Ectodermal cell (in vitro differentiated cells): Measurements from ENCODE around the gene XPNPEP2.

ENCODE experiments used
- H3K27ac ChIP-seq: 2 replicates; pipeline ENCODE4 v1.7.0; 2013; ENCODE audit warnings: mild to moderate bottlenecking, low read depth, low read length; ENCODE audit not compliant: insufficient read depth, poor library complexity, severe bottlenecking
- H3K27me3 ChIP-seq: 2 replicates; pipeline ENCODE4 v1.7.0; 2013; ENCODE audit warnings: mild to moderate bottlenecking, low read length; ENCODE audit not compliant: insufficient read depth, control insufficient read depth, poor library complexity, severe bottlenecking
- H3K36me3 ChIP-seq: one replicate; pipeline ENCODE4 v1.7.0; 2013; ENCODE audit warnings: low read length; ENCODE audit not compliant: control insufficient read depth, insufficient read depth
- H3K4me1 ChIP-seq: one replicate; pipeline ENCODE4 v1.7.0; 2013; ENCODE audit warnings: low read length; ENCODE audit not compliant: control insufficient read depth, insufficient read depth
- H3K4me3 ChIP-seq: 2 replicates; pipeline ENCODE4 v1.7.0; 2013; ENCODE audit warnings: low read depth, low read length, control low read depth; ENCODE audit not compliant: insufficient read depth
- H3K9me3 ChIP-seq: 2 replicates; pipeline ENCODE4 v1.7.0; 2013; ENCODE audit warnings: mild to moderate bottlenecking, low read length, moderate library complexity; ENCODE audit not compliant: control insufficient read depth
- whole genome bisulfite sequencing, 2 experiments: methylation state at CpG; one replicate each; pipeline ENCODE4 v1.1.7; 2013; ENCODE audit warnings: missing lambda C conversion rate in 2 of 2; 5-methylcytosine and 5-hydroxymethylcytosine counted together

The XPNPEP2 gene

GRCh38 chrX:129786210-129786651 is 47.5 kb downstream of the XPNPEP2 start:
- Histone ChIP-seq H3K4me1 (no peaks in the 10 kb centered on the region), H3K4me3 (no peak overlapping the region), H3K27ac (no peak overlapping the region), H3K27me3 (no peaks in the 10 kb centered on the region), H3K9me3 (no peaks in the 10 kb centered on the region), H3K36me3 (no peaks in the 10 kb centered on the region)
- 88 to 97% methylated on average over 3 of the region's 3 CpGs for WGBS, 2 experiments

- 95 to 96% methylated on average over 6 to 9 of the region's 11 CpGs for WGBS, 2 experiments
- no peaks in the 10 kb centered on the region for H3K9me3 ChIP-seq
- no peaks in the 10 kb centered on the region for H3K27me3 ChIP-seq
- no peaks in the 10 kb centered on the region for H3K36me3 ChIP-seq
- no peak overlapping the region for H3K4me3 ChIP-seq
- H3K27ac ChIP-seq: no peak overlapping the region
- no peaks in the 10 kb centered on the region for H3K4me1 ChIP-seq
These were observed 48.7 kb downstream of the XPNPEP2 start for GRCh38 chrX:129787336-129788055.

DNA sequence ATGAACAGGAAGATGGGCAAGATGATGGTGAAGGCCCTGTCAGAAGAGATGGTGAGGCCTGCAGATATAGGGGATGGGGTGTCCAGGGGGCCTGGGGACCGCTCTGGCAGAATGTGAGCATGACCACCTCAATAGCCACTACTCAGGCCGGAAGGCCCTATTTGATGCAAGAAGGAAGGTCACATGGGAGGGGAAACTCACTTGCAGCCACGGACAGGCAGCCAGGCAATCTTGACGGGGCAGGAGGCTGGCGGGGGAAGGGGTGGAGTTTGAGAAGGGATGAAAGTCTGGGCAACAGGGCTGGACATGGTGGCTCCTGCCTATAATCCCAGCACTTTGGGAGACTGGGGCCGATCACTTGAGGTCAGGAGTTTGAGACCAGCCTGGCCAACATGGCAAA is 49.7 kb downstream of the XPNPEP2 start:
- Histone ChIP-seq H3K9me3 (no peaks in the 10 kb centered on the region), H3K27ac (no peak overlapping the region), H3K4me1 (no peaks in the 10 kb centered on the region), H3K4me3 (no peak overlapping the region), H3K27me3 (no peaks in the 10 kb centered on the region), H3K36me3 (no peaks in the 10 kb centered on the region)
- 80 to 84% methylated on average over 6 of the region's 6 CpGs for WGBS, 2 experiments

- no peak overlapping the region for H3K4me3 ChIP-seq
- H3K4me1 ChIP-seq: no peaks in the 10 kb centered on the region
- no peaks in the 10 kb centered on the region for H3K9me3 ChIP-seq
- 93 to 94% methylated on average over 3 of the region's 3 CpGs for WGBS, 2 experiments
- H3K36me3 ChIP-seq: no peaks in the 10 kb centered on the region
- no peak overlapping the region for H3K27ac ChIP-seq
- H3K27me3 ChIP-seq: no peaks in the 10 kb centered on the region
These were observed 51.4 kb downstream of the XPNPEP2 start for GRCh38 chrX:129790146-129790545.

- Histone ChIP-seq H3K27ac (no peak overlapping the region), H3K36me3 (no peaks in the 10 kb centered on the region), H3K9me3 (no peaks in the 10 kb centered on the region), H3K4me3 (no peak overlapping the region), H3K4me1 (no peaks in the 10 kb centered on the region), H3K27me3 (no peaks in the 10 kb centered on the region)
- WGBS, 2 experiments: 94% methylated on average over 9 of the region's 9 CpGs
These were observed 52.0 kb downstream of the XPNPEP2 start for GRCh38 chrX:129790808-129791207.

- Histone ChIP-seq H3K27ac (no peak overlapping the region), H3K4me1 (no peaks in the 10 kb centered on the region), H3K36me3 (no peaks in the 10 kb centered on the region), H3K4me3 (no peak overlapping the region), H3K9me3 (no peaks in the 10 kb centered on the region), H3K27me3 (no peaks in the 10 kb centered on the region)
- WGBS, 2 experiments: 94 to 96% methylated on average over 8 of the region's 8 CpGs
These were observed 52.6 kb downstream of the XPNPEP2 start for GRCh38 chrX:129791336-129791735.

DNA sequence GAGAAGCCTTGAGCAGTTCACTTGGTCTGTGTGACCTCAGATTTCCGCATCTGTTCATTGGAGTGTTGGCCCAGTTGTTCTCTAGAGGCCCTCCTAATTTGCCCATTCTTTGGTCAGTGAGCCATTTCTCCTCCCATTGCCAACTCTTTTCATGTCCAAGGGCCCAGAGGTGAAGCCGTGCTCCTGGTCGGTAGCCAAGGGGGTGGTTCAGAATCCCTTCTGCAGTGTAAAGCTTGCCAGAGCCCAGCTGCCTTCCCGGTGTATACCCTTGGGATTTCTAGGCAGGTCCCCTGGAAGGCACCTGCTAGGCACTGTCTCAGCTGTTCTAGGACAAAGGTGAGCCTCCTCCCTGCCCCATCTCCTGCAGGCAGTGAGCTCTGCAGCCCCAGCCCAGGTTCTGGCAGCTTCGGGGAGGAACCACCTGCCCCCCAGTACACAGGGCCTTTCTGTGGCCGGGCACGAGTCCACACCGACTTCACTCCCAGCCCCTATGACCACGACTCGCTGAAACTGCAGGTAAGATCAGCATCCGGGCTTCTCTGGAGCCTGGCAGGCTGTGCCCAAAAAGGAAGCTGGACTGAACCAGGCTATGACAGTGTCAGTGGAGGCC is 53.3 kb downstream of the XPNPEP2 start:
- H3K27ac ChIP-seq: no peak overlapping the region
- no peaks in the 10 kb centered on the region for H3K27me3 ChIP-seq
- no peaks in the 10 kb centered on the region for H3K4me1 ChIP-seq
- H3K9me3 ChIP-seq: no peaks in the 10 kb centered on the region
- 94 to 96% methylated on average over 11 of the region's 11 CpGs for WGBS, 2 experiments
- no peaks in the 10 kb centered on the region for H3K36me3 ChIP-seq
- H3K4me3 ChIP-seq: no peak overlapping the region

DNA sequence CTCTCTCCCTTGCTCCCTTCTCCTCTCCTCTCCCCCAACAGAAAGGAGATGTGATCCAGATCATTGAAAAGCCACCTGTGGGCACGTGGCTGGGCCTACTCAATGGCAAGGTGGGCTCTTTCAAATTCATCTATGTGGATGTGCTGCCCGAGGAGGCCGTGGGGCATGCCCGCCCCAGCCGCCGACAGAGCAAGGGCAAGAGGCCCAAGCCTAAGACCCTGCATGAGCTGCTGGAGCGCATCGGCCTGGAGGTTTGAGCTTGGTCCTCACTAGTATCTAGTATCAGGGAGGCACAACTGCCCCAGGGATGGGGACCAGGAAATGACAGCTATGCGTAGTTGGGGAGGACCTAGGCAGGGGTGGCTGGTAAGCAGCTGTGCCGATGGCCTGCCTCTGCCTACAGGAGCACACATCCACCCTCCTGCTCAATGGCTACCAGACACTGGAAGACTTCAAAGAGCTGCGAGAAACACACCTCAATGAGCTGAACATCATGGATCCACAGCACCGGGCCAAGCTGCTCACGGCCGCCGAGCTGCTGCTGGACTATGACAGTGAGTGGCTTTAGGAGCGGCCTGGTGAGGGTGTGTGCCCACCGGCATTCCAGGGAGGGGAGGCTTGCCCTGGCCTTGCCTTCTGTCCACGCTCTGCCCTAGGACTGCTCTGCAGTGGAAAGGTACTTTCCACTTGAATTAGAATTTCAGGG is 54.0 kb downstream of the XPNPEP2 start:
- Histone ChIP-seq H3K4me3 (no peak overlapping the region), H3K4me1 (no peaks in the 10 kb centered on the region), H3K27ac (no peak overlapping the region), H3K27me3 (no peaks in the 10 kb centered on the region), H3K36me3 (no peaks in the 10 kb centered on the region), H3K9me3 (no peaks in the 10 kb centered on the region)
- WGBS, 2 experiments: 96% methylated on average over 18 of the region's 18 CpGs

- no peaks in the 10 kb centered on the region for H3K4me1 ChIP-seq
- no peak overlapping the region for H3K27ac ChIP-seq
- 92 to 93% methylated on average over 20 of the region's 20 CpGs for WGBS, 2 experiments
- no peak overlapping the region for H3K4me3 ChIP-seq
- no peaks in the 10 kb centered on the region for H3K36me3 ChIP-seq
- no peaks in the 10 kb centered on the region for H3K27me3 ChIP-seq
- H3K9me3 ChIP-seq: no peaks in the 10 kb centered on the region
These were observed 54.9 kb downstream of the XPNPEP2 start for GRCh38 chrX:129793604-129794191.

DNA sequence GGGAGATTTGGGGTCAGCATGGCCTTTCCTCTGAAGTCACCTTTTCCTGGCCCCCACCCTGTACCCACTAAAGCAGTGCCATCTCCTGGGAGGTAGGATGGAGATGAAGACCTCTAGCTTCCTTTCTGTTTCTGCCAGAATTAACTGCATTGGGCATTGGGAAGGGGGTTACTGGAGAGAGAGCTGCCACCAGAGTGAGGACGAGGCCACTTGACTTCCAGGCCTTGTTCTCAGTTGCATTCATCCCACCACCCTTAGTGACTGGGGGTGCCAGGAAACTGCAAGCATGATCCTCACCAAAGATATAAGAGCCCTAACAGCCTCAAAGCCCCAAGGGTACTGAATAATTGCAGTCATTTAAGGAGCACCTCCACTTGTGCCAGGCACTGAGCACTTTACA is 56.8 kb downstream of the XPNPEP2 start:
- Histone ChIP-seq H3K36me3 (no peaks in the 10 kb centered on the region), H3K4me1 (no peaks in the 10 kb centered on the region), H3K9me3 (no peaks in the 10 kb centered on the region), H3K27me3 (no peaks in the 10 kb centered on the region), H3K4me3 (no peak overlapping the region), H3K27ac (no peak overlapping the region)
- 93 to 100% methylated on average over 1 of the region's 1 CpG for WGBS, 2 experiments
